Brain microvascular endothelial cell (primary cell): ENCODE data around the gene CFAP54.
A peak's percentile ranks its signal among the peaks of the same experiment; 100 is the strongest.

Experiments
- DNase-seq: peaks from one replicate; pipeline ENCODE4 v3.0.0-alpha.2; 2020
- H3K27ac ChIP-seq: fragments of 250-450 bp; sonication (Bioruptor Pico); 2 replicates; pipeline ENCODE4 v1.5.1; 2020; ENCODE audit warnings: mild to moderate bottlenecking, moderate library complexity
- H3K27me3 ChIP-seq: fragments of 250-450 bp; sonication (Bioruptor Pico); replicated peaks from 2 replicates; pipeline ENCODE4 v1.5.1; 2020; ENCODE audit warnings: mild to moderate bottlenecking
- H3K36me3 ChIP-seq: fragments of 250-450 bp; sonication (Bioruptor Pico); replicated peaks from 2 replicates; pipeline ENCODE4 v1.5.1; 2020; ENCODE audit warnings: mild to moderate bottlenecking
- H3K4me3 ChIP-seq: 2 replicates; pipeline ENCODE4 v1.5.1; 2011; ENCODE audit warnings: low read depth, mild to moderate bottlenecking, control low read depth, low read length, moderate library complexity
- in situ Hi-C: cut with HindIII; loops from 2 replicates; pipeline ENCODE4 v1.10.0; 2017; ENCODE audit warnings: low sequenced_read_pairs, low pct_ligation_motif_present
- TF ChIP-seq, protein P1 (sequence below): IDR thresholded peaks from 2 replicates; pipeline ENCODE4 v1.5.1; 2011; ENCODE audit warnings: low read depth, mild to moderate bottlenecking, moderate library complexity, low read length, control low read depth, inconsistent platforms; ENCODE audit errors: missing control alignments

Gene CFAP54

DNA sequence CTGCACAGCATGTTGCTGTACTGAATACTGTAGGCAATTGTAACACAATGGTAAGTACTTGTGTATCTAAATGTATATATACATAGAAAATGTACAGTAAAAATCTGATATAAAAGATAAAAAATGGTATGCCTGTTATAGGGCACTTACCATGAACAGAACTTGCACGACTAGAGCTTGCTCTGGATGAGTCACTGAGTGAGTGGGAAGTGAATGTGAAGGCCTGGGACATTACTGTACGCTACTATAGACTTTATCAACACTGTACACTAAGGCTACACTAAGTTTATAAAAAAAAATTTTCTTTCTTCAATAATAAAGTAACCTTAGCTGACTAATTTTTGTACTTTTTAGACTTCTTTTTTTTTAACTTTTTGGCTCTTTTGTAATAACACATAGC is 393.5 kb downstream of the CFAP54 start:
- in situ Hi-C loops, result no loop called here
- TF ChIP-seq, protein P1, sequence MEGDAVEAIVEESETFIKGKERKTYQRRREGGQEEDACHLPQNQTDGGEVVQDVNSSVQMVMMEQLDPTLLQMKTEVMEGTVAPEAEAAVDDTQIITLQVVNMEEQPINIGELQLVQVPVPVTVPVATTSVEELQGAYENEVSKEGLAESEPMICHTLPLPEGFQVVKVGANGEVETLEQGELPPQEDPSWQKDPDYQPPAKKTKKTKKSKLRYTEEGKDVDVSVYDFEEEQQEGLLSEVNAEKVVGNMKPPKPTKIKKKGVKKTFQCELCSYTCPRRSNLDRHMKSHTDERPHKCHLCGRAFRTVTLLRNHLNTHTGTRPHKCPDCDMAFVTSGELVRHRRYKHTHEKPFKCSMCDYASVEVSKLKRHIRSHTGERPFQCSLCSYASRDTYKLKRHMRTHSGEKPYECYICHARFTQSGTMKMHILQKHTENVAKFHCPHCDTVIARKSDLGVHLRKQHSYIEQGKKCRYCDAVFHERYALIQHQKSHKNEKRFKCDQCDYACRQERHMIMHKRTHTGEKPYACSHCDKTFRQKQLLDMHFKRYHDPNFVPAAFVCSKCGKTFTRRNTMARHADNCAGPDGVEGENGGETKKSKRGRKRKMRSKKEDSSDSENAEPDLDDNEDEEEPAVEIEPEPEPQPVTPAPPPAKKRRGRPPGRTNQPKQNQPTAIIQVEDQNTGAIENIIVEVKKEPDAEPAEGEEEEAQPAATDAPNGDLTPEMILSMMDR, result no peak
- H3K27me3 ChIP-seq, result no peaks in the 10 kb centered on the region
- DNase-seq, result peak; percentile 87
- H3K36me3 ChIP-seq, result no peaks in the 10 kb centered on the region
- H3K4me3 ChIP-seq, result no peak overlapping the region
- peak overlapping the region; percentile 39 for H3K27ac ChIP-seq

DNA sequence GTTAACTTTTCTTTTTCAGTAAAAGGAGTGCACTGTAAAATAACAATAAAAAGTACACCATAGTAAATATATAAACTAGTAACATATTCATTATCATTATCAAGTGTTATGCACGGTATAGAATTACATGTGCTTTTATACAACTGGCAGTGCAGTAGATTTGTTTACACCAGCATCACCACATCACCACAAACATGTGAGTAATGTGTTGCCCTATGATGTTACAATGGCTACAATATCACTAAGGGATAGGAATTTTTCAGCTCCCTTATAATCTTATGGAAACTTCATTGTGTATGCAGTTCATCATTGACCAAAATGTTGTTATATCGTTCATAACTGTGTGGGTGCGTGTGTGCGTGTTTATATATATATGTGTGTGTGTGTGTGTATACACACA is 394.2 kb downstream of the CFAP54 start:
- peak overlapping the region; percentile 39 for H3K27ac ChIP-seq
- DNase-seq, result peak; percentile 40
- no peaks in the 10 kb centered on the region for H3K36me3 ChIP-seq
- H3K4me3 ChIP-seq, result no peak overlapping the region
- TF ChIP-seq, protein P1, result no peak
- in situ Hi-C loops, result no loop called here
- no peaks in the 10 kb centered on the region for H3K27me3 ChIP-seq

- in situ Hi-C loops, result no loop called here
- TF ChIP-seq, protein P1, result no peak
- H3K36me3 ChIP-seq, result no peaks in the 10 kb centered on the region
- DNase-seq, result peak; percentile 38
- no peak overlapping the region for H3K4me3 ChIP-seq
- no peak overlapping the region for H3K27ac ChIP-seq
- H3K27me3 ChIP-seq, result no peaks in the 10 kb centered on the region
Measured at GRCh38 chr12:96886998-96887677, 397.8 kb downstream of the CFAP54 start.

GRCh38 chr12:96889273-96889933 is 400.0 kb downstream of the CFAP54 start:
- Histone ChIP-seq H3K36me3 (no peaks in the 10 kb centered on the region), H3K4me3 (no peak overlapping the region), H3K27me3 (no peaks in the 10 kb centered on the region), H3K27ac (no peak overlapping the region)
- in situ Hi-C loops, result no loop called here
- peak; percentile 61 for DNase-seq
- TF ChIP-seq, protein P1, result no peak

GRCh38 chr12:96890331-96890730 is 401.0 kb downstream of the CFAP54 start:
- in situ Hi-C loops, result no loop called here
- TF ChIP-seq, protein P1, result no peak
- Histone ChIP-seq H3K27me3 (no peaks in the 10 kb centered on the region), H3K36me3 (no peaks in the 10 kb centered on the region), H3K4me3 (no peak overlapping the region), H3K27ac (no peak overlapping the region)
- DNase-seq, result no peak
